GM21360 (cell line): ENCODE measurements around the gene EXOSC2.

Source experiments
- ATAC-seq: cut with Tn5 transposase; IDR thresholded peaks from one replicate; pipeline ENCODE4 v1.9.1; 2021; ENCODE audit warnings: mild to moderate bottlenecking, moderate library complexity; ENCODE audit not compliant: unreplicated experiment

EXOSC2 gene

GRCh38 chr9:130696139-130696650 lies 2.6 kb downstream of the EXOSC2 start:
- no peak for ATAC-seq

GRCh38 chr9:130696996-130697395 lies 3.4 kb downstream of the EXOSC2 start:
- ATAC-seq: no peak

GRCh38 chr9:130698514-130698913 lies 4.9 kb downstream of the EXOSC2 start:
- no peak for ATAC-seq

- ATAC-seq: no peak
Measured at GRCh38 chr9:130699047-130699446, 5.5 kb downstream of the EXOSC2 start.

- no peak for ATAC-seq
Measured at GRCh38 chr9:130701059-130702022, 7.8 kb downstream of the EXOSC2 start.

GRCh38 chr9:130703501-130703900 lies 9.9 kb downstream of the EXOSC2 start:
- no peak for ATAC-seq

GRCh38 chr9:130707225-130707976 lies 13.8 kb downstream of the EXOSC2 start:
- no peak for ATAC-seq

- ATAC-seq: no peak
Measured at GRCh38 chr9:130710822-130711352, 17.3 kb downstream of the EXOSC2 start.

GRCh38 chr9:130711469-130711868 lies 17.9 kb downstream of the EXOSC2 start:
- no peak for ATAC-seq

- ATAC-seq: peak; percentile 96
Measured at GRCh38 chr9:130712564-130713285, 19.1 kb downstream of the EXOSC2 start.

- ATAC-seq: peak; percentile 10
Measured at GRCh38 chr9:130713286-130713960, 19.8 kb downstream of the EXOSC2 start.

- no peak for ATAC-seq
Measured at GRCh38 chr9:130714586-130715110, 21.1 kb downstream of the EXOSC2 start.

- no peak for ATAC-seq
Measured at GRCh38 chr9:130715270-130715669, 21.7 kb downstream of the EXOSC2 start.

GRCh38 chr9:130718562-130718961 lies 25.0 kb downstream of the EXOSC2 start:
- no peak for ATAC-seq

- ATAC-seq: no peak
Measured at GRCh38 chr9:130720762-130721161, 27.2 kb downstream of the EXOSC2 start.

GRCh38 chr9:130728721-130729120 lies 35.1 kb downstream of the EXOSC2 start:
- no peak for ATAC-seq

- ATAC-seq: no peak
Measured at GRCh38 chr9:130729145-130729544, 35.6 kb downstream of the EXOSC2 start.

- ATAC-seq: no peak
Measured at GRCh38 chr9:130731355-130731754, 37.8 kb downstream of the EXOSC2 start.

GRCh38 chr9:130732136-130732535 lies 38.6 kb downstream of the EXOSC2 start:
- ATAC-seq: no peak

GRCh38 chr9:130732793-130733221 lies 39.2 kb downstream of the EXOSC2 start:
- no peak for ATAC-seq
